GM19324 (cell line): ENCODE measurements around the gene PCK2.
"Not testable (repeated sequence)": the region's sequence is repeated elsewhere in the genome, so short reads cannot be mapped to it uniquely, and the experiment has no call there.

Experiments used
- ATAC-seq: cut with Tn5 transposase; IDR thresholded peaks from one replicate; pipeline ENCODE4 v1.9.1; 2021; ENCODE audit warnings: mild to moderate bottlenecking, moderate library complexity; ENCODE audit not compliant: unreplicated experiment, low FRiP score

Gene PCK2

GRCh38 chr14:24093901-24094840, at the start of gene PCK2:
Gene PCK2, plus strand, starts transcription at chr14:24094311. Its CDS starts 95 bp downstream, at chr14:24094406.
- peak; percentile 59 for ATAC-seq

- ATAC-seq: not testable (repeated sequence)
Observed at GRCh38 chr14:24049002-24049401, 45.1 kb upstream of the PCK2 start.

GRCh38 chr14:24050753-24051152, 43.4 kb upstream of the PCK2 start:
- ATAC-seq: not testable (repeated sequence)

GRCh38 chr14:24051176-24051788, 42.8 kb upstream of the PCK2 start:
- ATAC-seq: no peak

GRCh38 chr14:24051789-24052655, 42.1 kb upstream of the PCK2 start, which contains the start of gene CARMIL3:
Gene CARMIL3, plus strand, starts transcription at chr14:24052009. Its CDS starts 145 bp downstream, at chr14:24052154.
- ATAC-seq: peak; percentile 66

GRCh38 chr14:24052656-24053547, 41.2 kb upstream of the PCK2 start:
- no peak for ATAC-seq

- no peak for ATAC-seq
Observed at GRCh38 chr14:24053548-24054323, 40.4 kb upstream of the PCK2 start.

GRCh38 chr14:24054324-24054641, 39.8 kb upstream of the PCK2 start:
- ATAC-seq: no peak

GRCh38 chr14:24054646-24055045, 39.5 kb upstream of the PCK2 start:
- ATAC-seq: no peak

GRCh38 chr14:24055971-24056799, 37.9 kb upstream of the PCK2 start:
- no peak for ATAC-seq

GRCh38 chr14:24056800-24057184, 37.3 kb upstream of the PCK2 start:
- no peak for ATAC-seq

- no peak for ATAC-seq
Observed at GRCh38 chr14:24057271-24057670, 36.8 kb upstream of the PCK2 start.

GRCh38 chr14:24057867-24058259, 36.2 kb upstream of the PCK2 start:
- ATAC-seq: no peak

GRCh38 chr14:24058260-24058950, 35.7 kb upstream of the PCK2 start:
- peak; percentile 48 for ATAC-seq

GRCh38 chr14:24058951-24059475, 35.1 kb upstream of the PCK2 start:
- no peak for ATAC-seq

- no peak for ATAC-seq
Observed at GRCh38 chr14:24059841-24060388, 34.2 kb upstream of the PCK2 start.

- no peak for ATAC-seq
Observed at GRCh38 chr14:24060443-24060842, 33.7 kb upstream of the PCK2 start.
